Stimulated activated naive CD8-positive, alpha-beta T cell treated with anti-CD3 and anti-CD28 coated beads, Interleukin-15, Interleukin-2, amounts not matched to agents 100 U/mL and 50 U/mL, for 24 hours (primary cell): Measurements from ENCODE around the gene TPK1.

ENCODE experiments used
- ATAC-seq: fragments of 150-1000 bp; cut with Tn5 transposase; one replicate; pipeline ENCODE4 v1.10.0; 2021
- DNase-seq: peaks from one replicate; pipeline ENCODE4 v3.0.0; 2021

The TPK1 gene

GRCh38 chr7:144407266-144407931 lies 428.5 kb downstream of the TPK1 start:
- no peak for ATAC-seq
- no peak for DNase-seq

DNA sequence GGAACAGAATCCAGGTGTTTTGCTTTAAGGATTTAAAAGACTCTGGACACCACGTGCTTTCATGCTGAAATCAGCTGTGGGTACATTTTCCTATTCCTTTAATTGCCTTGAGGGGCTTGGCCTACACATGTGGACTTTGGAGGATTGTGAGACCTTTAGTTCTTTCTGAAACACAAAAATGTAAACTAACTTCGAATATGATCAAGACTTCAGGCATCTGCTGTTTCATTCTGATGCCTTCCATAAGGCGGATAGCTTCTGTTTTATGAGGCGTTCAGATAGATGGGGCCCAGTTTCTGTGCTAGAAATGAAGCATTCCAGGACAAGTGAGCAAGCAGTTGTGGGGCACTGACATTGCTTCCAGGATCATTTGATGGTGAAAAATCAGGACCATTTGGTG lies 430.9 kb downstream of the TPK1 start:
- ATAC-seq (no peak), DNase-seq (no peak)

- ATAC-seq, result no peak
Observed at GRCh38 chr7:144403649-144404061, 432.2 kb downstream of the TPK1 start, which contains the start of gene NOBOX. Gene NOBOX, minus strand, starts transcription at chr7:144403693.

DNA sequence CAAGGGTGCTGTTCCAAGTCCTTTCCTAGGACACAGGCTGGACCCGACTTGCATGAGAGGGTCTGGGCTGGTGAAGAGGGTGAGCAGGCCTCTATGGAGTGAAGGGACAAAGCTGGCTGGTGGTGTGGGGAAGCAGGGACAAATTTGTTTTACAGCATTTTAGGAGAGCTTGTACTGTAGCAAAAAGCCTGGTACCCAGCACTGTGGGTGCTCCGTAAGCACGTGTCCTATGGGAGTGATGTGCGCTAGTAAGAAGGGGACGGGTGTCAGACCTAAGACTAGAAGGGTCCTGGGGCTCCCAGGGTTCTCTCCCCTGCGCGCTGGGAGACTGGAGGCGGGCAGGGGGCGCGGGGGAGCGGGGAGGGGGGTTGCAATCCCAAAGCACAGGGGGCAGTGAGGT lies 432.8 kb downstream of the TPK1 start:
- DNase-seq (no peak), ATAC-seq (no peak)

More at GRCh38 chr7:144403649-144404061, 432.2 kb downstream of the TPK1 start, which contains the start of gene NOBOX:
- no peak for DNase-seq
